Measurements from ENCODE around the gene EMX1.

The EMX1 gene

GRCh38 chr2:72931280-72931910 lies 14.1 kb downstream of the EMX1 start:
- no peak overlapping the region for H4K8ac ChIP-seq (ENCODE audit: low read depth, low read length)
- no peak overlapping the region for H3K23ac ChIP-seq (ENCODE audit: low read depth, low read length, poor library complexity)
- H2AK5ac ChIP-seq (ENCODE audit: low read depth, low read length): peak overlapping the region; percentile 12
- H2AFZ ChIP-seq (ENCODE audit: low read length): no peak overlapping the region
- H3K9me3 ChIP-seq (replicated peaks in 1 of 2; ENCODE audit: control insufficient read depth in 2 of 2, insufficient read depth in 1 of 2, low read depth in 1 of 2, low read length in 2 of 2): no peaks in the 10 kb centered on the region
- H3K27ac ChIP-seq (replicated peaks; ENCODE audit: low read length): no peak overlapping the region
- no peak overlapping the region for H2BK120ac ChIP-seq (ENCODE audit: low read depth, low read length)
- no CpG with 5 or more reads among the region's 14 CpGs for WGBS, 2 donors (ENCODE audit: extremely low coverage in 2 of 2, insufficient read length in 2 of 2, insufficient replicate concordance in 1 of 2)
- no peak overlapping the region for H3K4me2 ChIP-seq (ENCODE audit: insufficient read depth, low read length, poor library complexity, severe bottlenecking)
- no peak overlapping the region for H2BK12ac ChIP-seq (ENCODE audit: low read length)
- no peaks in the 10 kb centered on the region for H3K36me3 ChIP-seq (replicated peaks in 1 of 2; ENCODE audit: control insufficient read depth in 2 of 2, insufficient read depth in 2 of 2, low read length in 2 of 2)
- peak overlapping the region; percentile 13 for H4K91ac ChIP-seq (ENCODE audit: low read depth, low read length, poor library complexity)
- no peak overlapping the region for H2BK5ac ChIP-seq (ENCODE audit: low read length)
- no peaks in the 10 kb centered on the region for H3K79me1 ChIP-seq (ENCODE audit: low read depth, low read length)
- H3K4ac ChIP-seq (ENCODE audit: low read length): no peak overlapping the region
- no peak overlapping the region for H3K4me3 ChIP-seq (ENCODE audit: low read length in 2 of 2)
- H3K14ac ChIP-seq (ENCODE audit: low read length): no peak overlapping the region
- no peak for DNase-seq (ENCODE audit: low spot score)
- peaks cover 0 to 2% of the 10 kb centered on the region in 2 donors for H3K4me1 ChIP-seq (ENCODE audit: control insufficient read depth in 2 of 2, insufficient read depth in 1 of 2, low read depth in 1 of 2, low read length in 2 of 2)
- H3K9ac ChIP-seq (ENCODE audit: low read depth, low read length, poor library complexity): peak overlapping the region; percentile 21
- peak overlapping the region; percentile 21 for H3K18ac ChIP-seq (ENCODE audit: low read length)
- H3K27me3 ChIP-seq (ENCODE audit: control insufficient read depth in 3 of 3, insufficient read depth in 3 of 3, low read depth in 1 of 3, low read length in 3 of 3): peaks cover 0 to 100% (median 28%) of the 10 kb centered on the region in 3 experiments
- H2BK15ac ChIP-seq (ENCODE audit: low read length): no peak overlapping the region

- Histone ChIP-seq H3K4me3 (ENCODE audit: low read length in 2 of 2) (no peak overlapping the region), H4K91ac (ENCODE audit: low read depth, low read length, poor library complexity) (no peak overlapping the region), H2BK5ac (ENCODE audit: low read length) (no peak overlapping the region), H3K36me3 (replicated peaks in 1 of 2; ENCODE audit: control insufficient read depth in 2 of 2, insufficient read depth in 2 of 2, low read length in 2 of 2) (peaks cover 0 to 2% of the 10 kb centered on the region in 2 donors), H3K18ac (ENCODE audit: low read length) (no peak overlapping the region), H3K4me2 (ENCODE audit: insufficient read depth, low read length, poor library complexity, severe bottlenecking) (no peak overlapping the region), H3K79me1 (ENCODE audit: low read depth, low read length) (no peaks in the 10 kb centered on the region), H3K23ac (ENCODE audit: low read depth, low read length, poor library complexity) (no peak overlapping the region), H2BK12ac (ENCODE audit: low read length) (no peak overlapping the region), H2BK120ac (ENCODE audit: low read depth, low read length) (no peak overlapping the region), H2AK5ac (ENCODE audit: low read depth, low read length) (no peak overlapping the region), H3K9ac (ENCODE audit: low read depth, low read length, poor library complexity) (peak overlapping the region; percentile 21), H3K14ac (ENCODE audit: low read length) (no peak overlapping the region), H3K27ac (replicated peaks; ENCODE audit: low read length) (no peak overlapping the region), H3K4ac (ENCODE audit: low read length) (no peak overlapping the region), H3K9me3 (replicated peaks in 1 of 2; ENCODE audit: control insufficient read depth in 2 of 2, insufficient read depth in 1 of 2, low read depth in 1 of 2, low read length in 2 of 2) (no peaks in the 10 kb centered on the region), H3K27me3 (ENCODE audit: control insufficient read depth in 3 of 3, insufficient read depth in 3 of 3, low read depth in 1 of 3, low read length in 3 of 3) (peaks cover 0 to 100% (median 22%) of the 10 kb centered on the region in 3 experiments), H2AFZ (ENCODE audit: low read length) (no peak overlapping the region), H2BK15ac (ENCODE audit: low read length) (no peak overlapping the region), H4K8ac (ENCODE audit: low read depth, low read length) (no peak overlapping the region), H3K4me1 (ENCODE audit: control insufficient read depth in 2 of 2, insufficient read depth in 1 of 2, low read depth in 1 of 2, low read length in 2 of 2) (peaks cover 0 to 2% of the 10 kb centered on the region in 2 donors)
- no peak for DNase-seq (ENCODE audit: low spot score)
- no CpG with 5 or more reads among the region's 5 CpGs for WGBS, 2 donors (ENCODE audit: extremely low coverage in 2 of 2, insufficient read length in 2 of 2, insufficient replicate concordance in 1 of 2)
Measured at GRCh38 chr2:72932045-72932740, 14.9 kb downstream of the EMX1 start.

GRCh38 chr2:72932805-72933204 lies 15.5 kb downstream of the EMX1 start:
- H3K18ac ChIP-seq (ENCODE audit: low read length): no peak overlapping the region
- no peak overlapping the region for H2BK5ac ChIP-seq (ENCODE audit: low read length)
- no peaks in the 10 kb centered on the region for H3K9me3 ChIP-seq (replicated peaks in 1 of 2; ENCODE audit: control insufficient read depth in 2 of 2, insufficient read depth in 1 of 2, low read depth in 1 of 2, low read length in 2 of 2)
- no peak overlapping the region for H3K14ac ChIP-seq (ENCODE audit: low read length)
- H2BK15ac ChIP-seq (ENCODE audit: low read length): no peak overlapping the region
- no peak overlapping the region for H2AFZ ChIP-seq (ENCODE audit: low read length)
- no peak overlapping the region for H4K91ac ChIP-seq (ENCODE audit: low read depth, low read length, poor library complexity)
- H4K8ac ChIP-seq (ENCODE audit: low read depth, low read length): no peak overlapping the region
- WGBS, 2 donors (ENCODE audit: extremely low coverage in 2 of 2, insufficient read length in 2 of 2, insufficient replicate concordance in 1 of 2): no CpG with 5 or more reads among the region's 4 CpGs
- H2BK12ac ChIP-seq (ENCODE audit: low read length): no peak overlapping the region
- H3K27ac ChIP-seq (replicated peaks; ENCODE audit: low read length): no peak overlapping the region
- H3K4ac ChIP-seq (ENCODE audit: low read length): no peak overlapping the region
- H3K4me1 ChIP-seq (ENCODE audit: control insufficient read depth in 2 of 2, insufficient read depth in 1 of 2, low read depth in 1 of 2, low read length in 2 of 2): peaks cover 0 to 2% of the 10 kb centered on the region in 2 donors
- H3K9ac ChIP-seq (ENCODE audit: low read depth, low read length, poor library complexity): no peak overlapping the region
- peaks cover 0 to 98% (median 15%) of the 10 kb centered on the region in 3 experiments for H3K27me3 ChIP-seq (ENCODE audit: control insufficient read depth in 3 of 3, insufficient read depth in 3 of 3, low read depth in 1 of 3, low read length in 3 of 3)
- H3K4me3 ChIP-seq (ENCODE audit: low read length in 2 of 2): no peak overlapping the region
- no peak overlapping the region for H2AK5ac ChIP-seq (ENCODE audit: low read depth, low read length)
- H3K36me3 ChIP-seq (replicated peaks in 1 of 2; ENCODE audit: control insufficient read depth in 2 of 2, insufficient read depth in 2 of 2, low read length in 2 of 2): peaks cover 0 to 2% of the 10 kb centered on the region in 2 donors
- H3K23ac ChIP-seq (ENCODE audit: low read depth, low read length, poor library complexity): no peak overlapping the region
- DNase-seq (ENCODE audit: low spot score): no peak
- no peak overlapping the region for H2BK120ac ChIP-seq (ENCODE audit: low read depth, low read length)
- no peak overlapping the region for H3K4me2 ChIP-seq (ENCODE audit: insufficient read depth, low read length, poor library complexity, severe bottlenecking)
- no peaks in the 10 kb centered on the region for H3K79me1 ChIP-seq (ENCODE audit: low read depth, low read length)

- Histone ChIP-seq H4K91ac (ENCODE audit: low read depth, low read length, poor library complexity) (no peak overlapping the region), H4K8ac (ENCODE audit: low read depth, low read length) (no peak overlapping the region), H3K4ac (ENCODE audit: low read length) (no peak overlapping the region), H3K4me1 (ENCODE audit: control insufficient read depth in 2 of 2, insufficient read depth in 1 of 2, low read depth in 1 of 2, low read length in 2 of 2) (peaks cover 0 to 2% of the 10 kb centered on the region in 2 donors), H3K27ac (replicated peaks; ENCODE audit: low read length) (no peak overlapping the region), H2AK5ac (ENCODE audit: low read depth, low read length) (no peak overlapping the region), H3K79me1 (ENCODE audit: low read depth, low read length) (no peaks in the 10 kb centered on the region), H3K9me3 (replicated peaks in 1 of 2; ENCODE audit: control insufficient read depth in 2 of 2, insufficient read depth in 1 of 2, low read depth in 1 of 2, low read length in 2 of 2) (no peaks in the 10 kb centered on the region), H2BK12ac (ENCODE audit: low read length) (no peak overlapping the region), H2AFZ (ENCODE audit: low read length) (no peak overlapping the region), H3K23ac (ENCODE audit: low read depth, low read length, poor library complexity) (no peak overlapping the region), H3K4me2 (ENCODE audit: insufficient read depth, low read length, poor library complexity, severe bottlenecking) (no peak overlapping the region), H3K36me3 (replicated peaks in 1 of 2; ENCODE audit: control insufficient read depth in 2 of 2, insufficient read depth in 2 of 2, low read length in 2 of 2) (peaks cover 0 to 2% of the 10 kb centered on the region in 2 donors), H3K18ac (ENCODE audit: low read length) (no peak overlapping the region), H2BK5ac (ENCODE audit: low read length) (no peak overlapping the region), H3K27me3 (ENCODE audit: control insufficient read depth in 3 of 3, insufficient read depth in 3 of 3, low read depth in 1 of 3, low read length in 3 of 3) (peaks cover 0 to 97% (median 11%) of the 10 kb centered on the region in 3 experiments), H2BK120ac (ENCODE audit: low read depth, low read length) (no peak overlapping the region), H3K14ac (ENCODE audit: low read length) (no peak overlapping the region), H3K4me3 (ENCODE audit: low read length in 2 of 2) (no peak overlapping the region), H2BK15ac (ENCODE audit: low read length) (no peak overlapping the region), H3K9ac (ENCODE audit: low read depth, low read length, poor library complexity) (no peak overlapping the region)
- DNase-seq (ENCODE audit: low spot score): no peak
- WGBS, 2 donors (ENCODE audit: extremely low coverage in 2 of 2, insufficient read length in 2 of 2, insufficient replicate concordance in 1 of 2): no CpG with 5 or more reads among the region's 5 CpGs
Measured at GRCh38 chr2:72933207-72933606, 15.9 kb downstream of the EMX1 start.
